K562 (cell line): Measurements from ENCODE around the gene CAMK2D. TPM values are rescaled to one million over a fixed set of nuclear protein-coding genes. Genes with fewer than 3 reads are reported as not detected.

Experiments used
- ATAC-seq: fragments of 200-7000 bp; cut with Tn5 transposase; 3 replicates; pipeline ENCODE4 v1.9.1; 2020; ENCODE audit warnings: moderate library complexity
- BruUV-seq: library from RNA; stranded (reverse); fragments of 400-500 nt; replicated peaks from 2 replicates; lab custom pipeline; 2021; lab: Mats Ljungman, UMichigan
- CTCF ChIA-PET: fragments of 300-600 bp; formaldehyde crosslinking; extraction: SDS; loops from one replicate; lab custom pipeline; 2021; ENCODE audit warnings: low intra/inter-chr PET ratio; lab: Yijun Ruan, JAX
- POLR2A ChIA-PET: fragments of 300-600, 350-650 bp; sonication (Branson Sonifier 250); formaldehyde crosslinking; extraction: SDS; loops from one replicate; lab custom pipeline; 2021; ENCODE audit warnings: antibody characterized with exemption, inconsistent platforms; lab: Yijun Ruan, JAX
- DNase-seq, 4 experiments: peaks; one replicate each; pipeline versions ENCODE4 v3.0.0 to v3.0.0-alpha.2; 2011 to 2018; ENCODE audit warnings: low spot score in 3 of 4, mixed read lengths in 3 of 4; ENCODE audit errors: extremely low read depth in 1 of 4
- FAIRE-seq: peaks from 2 replicates; lab custom pipeline; 2011; peaks lifted over from hg19 to GRCh38; lab: Jason Lieb, UNC
- H2AFZ ChIP-seq: 2 replicates; pipeline ENCODE4 v1.6.0; 2011; ENCODE audit warnings: low read depth, low read length, control low read depth, inconsistent platforms
- H3K27ac ChIP-seq: fragments of 200-600 bp; 3 replicates; pipeline ENCODE4 v1.8.0; 2011; ENCODE audit warnings: low read depth, mild to moderate bottlenecking, control low read depth, inconsistent platforms, low read length, moderate library complexity, mixed read lengths; ENCODE audit errors: extremely low read depth
- H3K27me3 ChIP-seq, 2 experiments: fragments of 300-600 bp in 1 of 2; 2 replicates in 1 of 2; 3 replicates in 1 of 2; pipeline versions ENCODE4 v1.6.0 to v1.8.0; 2011; ENCODE audit warnings: inconsistent platforms in 2 of 2, low read length in 2 of 2, mild to moderate bottlenecking in 1 of 2, mixed read lengths in 1 of 2, moderate library complexity in 1 of 2; ENCODE audit not compliant: control insufficient read depth in 2 of 2, insufficient read depth in 2 of 2
- H3K36me3 ChIP-seq: fragments of 300-600 bp; 3 replicates; pipeline ENCODE4 v1.8.0; 2011; ENCODE audit warnings: mild to moderate bottlenecking, low read length, inconsistent platforms; ENCODE audit not compliant: control insufficient read depth, insufficient read depth
- H3K4me1 ChIP-seq, 2 experiments: fragments of 200-600 bp in 1 of 2; replicated peaks in 1 of 2; 2 replicates in 1 of 2; 3 replicates in 1 of 2; pipeline versions ENCODE4 v1.5.1 to v1.8.0; 2011; ENCODE audit warnings: inconsistent platforms in 2 of 2, low read length in 2 of 2, mild to moderate bottlenecking in 1 of 2, mixed read lengths in 1 of 2, moderate library complexity in 1 of 2; ENCODE audit not compliant: control insufficient read depth in 2 of 2, insufficient read depth in 2 of 2
- H3K4me2 ChIP-seq: 2 replicates; pipeline ENCODE4 v1.6.1; 2011; ENCODE audit warnings: low read length, control low read depth, inconsistent platforms, mixed read lengths; ENCODE audit not compliant: insufficient read depth
- H3K4me3 ChIP-seq: fragments of 200-600 bp; sonication (generic), shearing (Covaris generic); 2 replicates; pipeline ENCODE4 v1.5.1; 2016; ENCODE audit warnings: control low read depth, inconsistent platforms
- H3K79me2 ChIP-seq: fragments of 200-600 bp; 3 replicates; pipeline ENCODE4 v1.8.0; 2011; ENCODE audit warnings: low read length, inconsistent platforms; ENCODE audit not compliant: control insufficient read depth, insufficient read depth
- H3K9ac ChIP-seq, 2 experiments: 2 replicates each; pipeline versions ENCODE4 v1.6.0 to v1.6.1; 2011; ENCODE audit warnings: low read depth in 2 of 2, low read length in 2 of 2, control low read depth in 1 of 2, inconsistent platforms in 1 of 2, mild to moderate bottlenecking in 1 of 2, mixed read lengths in 1 of 2; ENCODE audit not compliant: insufficient read depth in 1 of 2
- H3K9me1 ChIP-seq: one replicate; pipeline ENCODE4 v1.6.0; 2011; ENCODE audit warnings: inconsistent platforms, mild to moderate bottlenecking, low read length, moderate library complexity; ENCODE audit not compliant: control insufficient read depth, insufficient read depth
- H3K9me3 ChIP-seq: replicated peaks from 2 replicates; pipeline ENCODE4 v1.5.1; 2011; ENCODE audit warnings: low read depth, low read length, inconsistent platforms; ENCODE audit not compliant: control insufficient read depth, insufficient read depth
- H4K20me1 ChIP-seq: replicated peaks from 2 replicates; pipeline ENCODE4 v1.6.1; 2011; ENCODE audit warnings: low read length, inconsistent platforms, mixed read lengths; ENCODE audit not compliant: control insufficient read depth, insufficient read depth
- ARID2 ChIP-seq: fragments of 450-650 bp; IDR thresholded peaks from 2 replicates; pipeline ENCODE4 v1.6.1; 2017; ENCODE audit warnings: antibody characterized with exemption, mild to moderate bottlenecking
- CBX8 ChIP-seq: fragments of 200-600 bp; sonication (generic); IDR thresholded peaks from 2 replicates; pipeline ENCODE4 v1.6.1; 2012; ENCODE audit warnings: borderline replicate concordance, mixed run types, low read depth, mild to moderate bottlenecking, moderate library complexity, mixed read lengths, low read length, control low read depth, inconsistent platforms; ENCODE audit not compliant: poor library complexity, severe bottlenecking; ENCODE audit errors: extremely low read depth
- DDX20 ChIP-seq: fragments of 450-650 bp; IDR thresholded peaks from 2 replicates; pipeline ENCODE4 v1.6.1; 2016; ENCODE audit warnings: missing genetic modification characterization, low read depth, mild to moderate bottlenecking, missing compliant biosample characterization, moderate library complexity
- FOXM1 ChIP-seq, 2 experiments: fragments of 450-650 bp in 1 of 2; sonication (generic) in 1 of 2; formaldehyde crosslinking in 1 of 2; IDR thresholded peaks; 2 replicates each; pipeline versions ENCODE4 v1.6.1 to v1.9.0; 2017 to 2022; ENCODE audit warnings: low read depth in 2 of 2, mild to moderate bottlenecking in 2 of 2, missing genetic modification reagents in 1 of 2, moderate library complexity in 1 of 2
- MAFK ChIP-seq: IDR thresholded peaks from 2 replicates; pipeline ENCODE4 v1.6.1; 2011; ENCODE audit warnings: low read length, improper control_type of control experiment
- MED1 ChIP-seq: sonication (generic); formaldehyde crosslinking; IDR thresholded peaks from 2 replicates; pipeline ENCODE4 v1.8.1; 2023; ENCODE audit warnings: missing genetic modification reagents, borderline replicate concordance
- MYNN ChIP-seq, 2 experiments: sonication (generic); formaldehyde crosslinking in 1 of 2; IDR thresholded peaks; 2 replicates each; pipeline versions ENCODE4 v1.5.0 to v1.6.1; 2016 to 2020; ENCODE audit warnings: antibody characterized with exemption in 1 of 2, missing genetic modification reagents in 1 of 2
- PRMT5 ChIP-seq: sonication (generic); formaldehyde crosslinking; IDR thresholded peaks from 2 replicates; pipeline ENCODE4 v1.5.0; 2020; ENCODE audit warnings: missing genetic modification reagents
- RNF2 ChIP-seq: sonication (generic); IDR thresholded peaks from 2 replicates; pipeline ENCODE4 v1.6.1; 2016
- WGBS: fragments of 100-300 bp; shearing (Covaris generic); methylation state at CpG from one replicate; pipeline ENCODE4 v1.1.6; 2016; ENCODE audit warnings: low coverage, mixed read lengths; ENCODE audit not compliant: insufficient coverage; ENCODE audit errors: missing lambda C conversion rate; 5-methylcytosine and 5-hydroxymethylcytosine counted together
- in situ Hi-C: fragments of 300-500 bp; cut with MboI; formaldehyde crosslinking; loops from 4 replicates; pipeline ENCODE4 v1.15.0; 2018; ENCODE audit warnings: inconsistent platforms, mixed read lengths
- intact Hi-C: fragments of 100-400 bp; cut with micrococcal nuclease; formaldehyde crosslinking; loops from 2 replicates; pipeline ENCODE4 v1.14.2; 2022
- polyA plus RNA-seq, 8 experiments: library from polyadenylated mRNA; depleted of rRNA in 4 of 8; stranded (reverse) in 5 of 8; unstranded in 3 of 8; fragments of >200 nt; fragmentation: Nextera tagmentation in 2 of 8; fragmentation: Illumina TruSeq in 1 of 8; extraction: Ambion mirVana in 2 of 8; extraction: Trizol in 1 of 8; gene quantifications; 2 replicates each; pipeline versions ENCODE4 v1.2.1 to v1.2.3, GENCODE V29; 2011 to 2014; ENCODE audit warnings: inconsistent platforms in 1 of 8, missing spikeins in 1 of 8
- total RNA-seq, 7 experiments: library from RNA; depleted of rRNA in 6 of 7; stranded (reverse); fragments of >200 nt in 6 of 7; fragmentation: Illumina TruSeq in 2 of 7; extraction: Trizol in 2 of 7; gene quantifications; 2 replicates each; pipeline versions ENCODE4 v1.2.1 to v1.2.3, GENCODE V29; 2011 to 2021; ENCODE audit warnings: low replicate concordance in 1 of 7
- TF ChIP-seq, protein P1 (sequence below), 2 experiments: fragments of 450-650 bp in 1 of 2; sonication (generic) in 1 of 2; formaldehyde crosslinking in 1 of 2; IDR thresholded peaks; 2 replicates each; pipeline versions ENCODE4 v1.7.1 to v1.9.0; 2016 to 2022; ENCODE audit warnings: inconsistent platforms in 1 of 2, mild to moderate bottlenecking in 1 of 2, missing genetic modification reagents in 1 of 2
- TF ChIP-seq, protein P2 (sequence below): sonication (generic); formaldehyde crosslinking; IDR thresholded peaks from 2 replicates; pipeline ENCODE4 v1.8.0; 2022; ENCODE audit warnings: mild to moderate bottlenecking, missing genetic modification reagents, borderline replicate concordance

Gene CAMK2D
- total and polyA plus RNA-seq, 9 of the 15 experiments (the other 6 are each of a cell fraction or from before 2014, with no cell fraction given): 0.01 to 0.33 (median 0.04) TPM; not detected in 2

DNA sequence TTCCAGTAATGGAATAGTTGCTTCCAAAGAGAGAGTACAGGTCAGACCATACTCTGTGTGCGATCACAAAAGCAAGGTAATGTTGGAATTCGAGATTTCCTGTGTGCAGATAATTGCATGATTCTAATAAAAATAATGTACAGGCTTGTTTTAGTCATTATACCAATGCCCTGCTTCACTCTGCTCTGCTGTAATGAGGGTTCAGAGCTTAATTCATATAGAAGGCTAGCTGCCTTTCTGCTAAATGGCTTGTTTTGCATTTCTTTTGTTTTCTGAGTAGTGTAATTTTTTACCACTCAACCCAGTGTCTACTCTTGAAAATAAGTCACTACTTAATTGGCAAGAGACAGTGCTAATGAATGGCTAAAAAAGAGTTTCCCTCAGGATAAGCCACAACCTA, 236.0 kb downstream of the CAMK2D start:
- Histone ChIP-seq H2AFZ (no peak overlapping the region), H3K9me3 (no peaks in the 10 kb centered on the region), H3K27me3 (no peaks in the 10 kb centered on the region), H3K4me1 (no peaks in the 10 kb centered on the region), H3K4me3 (no peak overlapping the region), H3K9me1 (no peaks in the 10 kb centered on the region), H3K9ac (no peak overlapping the region), H3K27ac (no peak overlapping the region), H4K20me1 (no peaks in the 10 kb centered on the region), H3K36me3 (no peaks in the 10 kb centered on the region), H3K79me2 (no peaks in the 10 kb centered on the region), H3K4me2 (no peak overlapping the region)
- FAIRE-seq: no peak
- 3% methylated on average over 2 of the region's 2 CpGs for WGBS
- no peak for DNase-seq
- ChIA-PET CTCF (no interaction called here), POLR2A (no interaction called here)
- no peak for ATAC-seq
- in situ Hi-C loops: no loop called here
- intact Hi-C loops: no loop called here
- no TSS peak for BruUV-seq
- TF ChIP-seq DDX20 (tag) (no peak), RNF2 (no peak), PRMT5 (CRISPR knock-in tag) (no peak), CBX8 (no peak), FOXM1 (IDR thresholded peaks at IDR 0.05; ENCODE audit: low read depth) (no peak), FOXM1 (CRISPR knock-in tag; IDR thresholded peaks at IDR 0.05; ENCODE audit: low read depth) (no peak), MAFK (no peak), MED1 (no peak), ARID2 (no peak), MYNN (IDR thresholded peaks at IDR 0.05) (no peak), MYNN (CRISPR knock-in tag; IDR thresholded peaks at IDR 0.05) (no peak)
- TF ChIP-seq, protein P1, sequence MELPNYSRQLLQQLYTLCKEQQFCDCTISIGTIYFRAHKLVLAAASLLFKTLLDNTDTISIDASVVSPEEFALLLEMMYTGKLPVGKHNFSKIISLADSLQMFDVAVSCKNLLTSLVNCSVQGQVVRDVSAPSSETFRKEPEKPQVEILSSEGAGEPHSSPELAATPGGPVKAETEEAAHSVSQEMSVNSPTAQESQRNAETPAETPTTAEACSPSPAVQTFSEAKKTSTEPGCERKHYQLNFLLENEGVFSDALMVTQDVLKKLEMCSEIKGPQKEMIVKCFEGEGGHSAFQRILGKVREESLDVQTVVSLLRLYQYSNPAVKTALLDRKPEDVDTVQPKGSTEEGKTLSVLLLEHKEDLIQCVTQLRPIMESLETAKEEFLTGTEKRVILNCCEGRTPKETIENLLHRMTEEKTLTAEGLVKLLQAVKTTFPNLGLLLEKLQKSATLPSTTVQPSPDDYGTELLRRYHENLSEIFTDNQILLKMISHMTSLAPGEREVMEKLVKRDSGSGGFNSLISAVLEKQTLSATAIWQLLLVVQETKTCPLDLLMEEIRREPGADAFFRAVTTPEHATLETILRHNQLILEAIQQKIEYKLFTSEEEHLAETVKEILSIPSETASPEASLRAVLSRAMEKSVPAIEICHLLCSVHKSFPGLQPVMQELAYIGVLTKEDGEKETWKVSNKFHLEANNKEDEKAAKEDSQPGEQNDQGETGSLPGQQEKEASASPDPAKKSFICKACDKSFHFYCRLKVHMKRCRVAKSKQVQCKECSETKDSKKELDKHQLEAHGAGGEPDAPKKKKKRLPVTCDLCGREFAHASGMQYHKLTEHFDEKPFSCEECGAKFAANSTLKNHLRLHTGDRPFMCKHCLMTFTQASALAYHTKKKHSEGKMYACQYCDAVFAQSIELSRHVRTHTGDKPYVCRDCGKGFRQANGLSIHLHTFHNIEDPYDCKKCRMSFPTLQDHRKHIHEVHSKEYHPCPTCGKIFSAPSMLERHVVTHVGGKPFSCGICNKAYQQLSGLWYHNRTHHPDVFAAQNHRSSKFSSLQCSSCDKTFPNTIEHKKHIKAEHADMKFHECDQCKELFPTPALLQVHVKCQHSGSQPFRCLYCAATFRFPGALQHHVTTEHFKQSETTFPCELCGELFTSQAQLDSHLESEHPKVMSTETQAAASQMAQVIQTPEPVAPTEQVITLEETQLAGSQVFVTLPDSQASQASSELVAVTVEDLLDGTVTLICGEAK (IDR thresholded peaks at IDR 0.05): no peak
- TF ChIP-seq, protein P1 (CRISPR knock-in tag; IDR thresholded peaks at IDR 0.05): no peak
- TF ChIP-seq, protein P2, sequence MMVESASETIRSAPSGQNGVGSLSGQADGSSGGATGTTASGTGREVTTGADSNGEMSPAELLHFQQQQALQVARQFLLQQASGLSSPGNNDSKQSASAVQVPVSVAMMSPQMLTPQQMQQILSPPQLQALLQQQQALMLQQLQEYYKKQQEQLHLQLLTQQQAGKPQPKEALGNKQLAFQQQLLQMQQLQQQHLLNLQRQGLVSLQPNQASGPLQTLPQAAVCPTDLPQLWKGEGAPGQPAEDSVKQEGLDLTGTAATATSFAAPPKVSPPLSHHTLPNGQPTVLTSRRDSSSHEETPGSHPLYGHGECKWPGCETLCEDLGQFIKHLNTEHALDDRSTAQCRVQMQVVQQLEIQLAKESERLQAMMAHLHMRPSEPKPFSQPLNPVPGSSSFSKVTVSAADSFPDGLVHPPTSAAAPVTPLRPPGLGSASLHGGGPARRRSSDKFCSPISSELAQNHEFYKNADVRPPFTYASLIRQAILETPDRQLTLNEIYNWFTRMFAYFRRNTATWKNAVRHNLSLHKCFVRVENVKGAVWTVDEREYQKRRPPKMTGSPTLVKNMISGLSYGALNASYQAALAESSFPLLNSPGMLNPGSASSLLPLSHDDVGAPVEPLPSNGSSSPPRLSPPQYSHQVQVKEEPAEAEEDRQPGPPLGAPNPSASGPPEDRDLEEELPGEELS (CRISPR knock-in tag): no peak
